HG03565 (cell line): ENCODE results near the gene CALD1.
"Not testable (repeated sequence)": the region's sequence is repeated elsewhere in the genome, so short reads cannot be mapped to it uniquely, and the experiment has no call there.

Source experiments
- ATAC-seq: cut with Tn5 transposase; IDR thresholded peaks from one replicate; pipeline ENCODE4 v1.9.1; 2021; ENCODE audit warnings: mild to moderate bottlenecking, moderate library complexity; ENCODE audit not compliant: unreplicated experiment

The CALD1 gene

GRCh38 chr7:134945691-134946090, 166.3 kb downstream of the CALD1 start:
- ATAC-seq = no peak

DNA sequence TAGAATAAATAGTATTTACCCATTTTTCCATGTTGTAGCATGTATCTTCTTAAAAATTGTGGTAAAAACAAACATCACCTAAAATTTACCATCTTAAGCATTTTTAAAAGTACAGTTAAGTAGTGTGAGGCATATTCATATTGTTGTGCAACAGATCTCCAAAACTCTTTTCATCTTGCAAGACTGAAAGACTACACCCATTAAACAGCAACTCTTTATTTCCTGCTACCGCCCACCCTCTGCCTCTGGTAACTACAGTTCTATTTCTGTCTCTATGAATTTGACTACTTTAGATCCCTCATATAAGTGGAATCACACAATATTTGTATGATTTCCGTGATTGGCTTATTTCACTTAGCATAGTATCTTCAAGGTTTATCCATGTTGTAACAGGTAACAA, 166.8 kb downstream of the CALD1 start:
- ATAC-seq = no peak

DNA sequence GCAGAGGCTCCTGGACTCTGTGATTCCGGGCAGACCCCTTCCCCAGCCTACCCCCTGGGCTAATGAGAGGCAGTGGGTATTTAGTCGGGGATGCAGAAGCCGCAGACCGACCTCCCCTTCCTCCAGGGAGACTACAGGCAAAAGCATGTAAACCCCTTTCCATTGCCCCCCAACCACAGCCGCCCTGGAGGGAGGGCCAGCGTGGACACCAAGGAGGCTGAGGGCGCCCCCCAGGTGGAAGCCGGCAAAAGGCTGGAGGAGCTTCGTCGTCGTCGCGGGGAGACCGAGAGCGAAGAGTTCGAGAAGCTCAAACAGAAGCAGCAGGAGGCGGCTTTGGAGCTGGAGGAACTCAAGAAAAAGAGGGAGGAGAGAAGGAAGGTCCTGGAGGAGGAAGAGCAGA, 167.9 kb downstream of the CALD1 start:
- ATAC-seq = no peak

DNA sequence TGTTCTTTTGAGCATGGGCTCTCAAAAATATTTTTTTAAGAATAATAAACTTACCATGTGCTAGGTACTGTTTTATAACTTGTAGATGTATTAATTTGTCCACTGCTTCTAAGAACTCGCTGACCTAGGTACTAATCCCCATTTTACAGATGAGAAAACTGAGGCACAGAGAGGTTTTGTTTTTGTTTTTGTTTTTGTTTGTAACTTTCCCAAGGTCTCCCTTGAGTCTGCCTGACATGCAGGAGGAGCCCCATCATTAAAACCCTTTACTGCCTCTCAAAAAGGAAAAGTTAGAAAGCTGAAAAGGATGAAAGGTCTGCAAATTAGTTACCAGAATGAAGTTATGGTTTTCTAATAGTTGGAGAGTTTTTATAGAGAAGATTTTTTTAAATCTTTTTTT, 168.4 kb downstream of the CALD1 start:
- no peak for ATAC-seq

DNA sequence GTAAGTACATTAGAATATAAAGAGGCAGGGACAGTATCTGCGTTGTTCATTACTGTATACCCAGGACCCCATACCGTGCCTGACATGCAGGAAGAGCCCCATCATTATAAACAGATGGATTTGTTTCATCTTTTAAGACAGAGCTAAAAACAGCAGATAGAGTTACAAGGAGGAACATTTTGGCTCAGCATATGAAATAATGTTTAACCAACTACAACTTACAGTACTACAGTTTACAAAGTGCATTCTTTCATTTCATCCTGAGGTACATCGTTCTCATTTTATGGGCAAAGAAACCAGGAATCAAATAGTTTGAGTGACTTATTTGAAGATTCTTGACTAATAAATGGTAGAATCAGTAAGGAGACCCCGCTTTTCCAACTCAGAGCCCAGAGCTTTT, 168.8 kb downstream of the CALD1 start:
- ATAC-seq = no peak

- no peak for ATAC-seq
Measured at GRCh38 chr7:134948736-134949135, 169.3 kb downstream of the CALD1 start.

- no peak for ATAC-seq
Measured at GRCh38 chr7:134949171-134949570, 169.7 kb downstream of the CALD1 start.

DNA sequence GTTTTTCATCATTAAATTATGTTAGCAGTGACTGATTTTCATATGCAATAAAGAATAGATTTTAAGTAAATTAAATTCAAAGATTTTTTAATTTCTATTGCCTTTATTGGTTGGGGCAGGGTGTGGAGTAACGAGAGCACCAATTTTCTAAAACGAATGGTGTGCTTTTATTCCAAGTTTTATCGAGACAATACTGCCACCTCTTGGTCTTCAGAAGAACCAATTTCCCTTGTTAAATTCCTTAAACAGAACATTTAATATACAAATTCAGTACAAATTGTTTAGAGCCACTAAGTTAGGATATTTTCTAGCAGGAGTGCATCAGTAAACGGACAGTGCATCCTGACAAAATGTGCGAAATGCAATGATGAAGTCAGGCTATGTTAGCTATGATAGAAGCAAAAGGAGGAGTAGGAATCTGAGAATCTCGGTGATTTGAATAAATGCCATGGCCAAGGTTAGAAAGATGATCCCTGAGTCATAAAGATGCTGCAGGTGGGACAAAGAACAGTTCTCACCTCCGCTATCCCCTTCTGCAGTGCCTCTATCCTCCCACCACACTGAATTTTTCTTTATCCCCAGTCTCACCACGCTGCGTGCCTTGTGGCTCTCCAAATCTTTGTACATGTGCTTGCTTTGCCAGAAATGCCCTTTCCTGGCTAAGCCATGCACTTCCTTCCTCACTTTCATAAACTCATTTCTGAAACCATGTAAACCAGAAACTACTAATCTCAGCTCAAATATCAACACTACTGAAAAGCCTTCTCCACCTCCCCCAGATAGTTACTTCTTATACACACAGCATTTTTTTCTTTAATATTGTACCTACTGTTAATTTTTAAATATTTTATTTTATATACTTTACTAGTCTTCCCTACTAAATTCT, 175.0 kb downstream of the CALD1 start:
- no peak for ATAC-seq

- no peak for ATAC-seq
Measured at GRCh38 chr7:134957005-134957404, 177.6 kb downstream of the CALD1 start.

DNA sequence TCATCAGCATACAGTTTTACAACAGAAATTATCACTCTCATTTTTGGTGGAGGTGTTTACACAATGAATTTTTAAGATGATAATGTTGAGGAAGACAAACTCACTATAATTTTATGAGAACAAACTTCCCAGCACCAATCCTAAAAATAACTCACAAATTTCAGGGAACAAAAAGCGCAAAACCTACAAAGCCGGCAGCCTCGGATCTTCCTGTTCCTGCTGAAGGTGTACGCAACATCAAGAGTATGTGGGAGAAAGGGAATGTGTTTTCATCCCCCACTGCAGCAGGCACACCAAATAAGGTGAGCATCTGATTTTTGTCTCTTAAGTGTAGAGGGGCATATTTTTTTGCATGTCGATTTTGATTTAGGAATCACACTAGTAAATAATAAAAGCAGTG, 180.4 kb downstream of the CALD1 start:
- no peak for ATAC-seq

- ATAC-seq = no peak
Measured at GRCh38 chr7:134962270-134962780, 182.9 kb downstream of the CALD1 start.

DNA sequence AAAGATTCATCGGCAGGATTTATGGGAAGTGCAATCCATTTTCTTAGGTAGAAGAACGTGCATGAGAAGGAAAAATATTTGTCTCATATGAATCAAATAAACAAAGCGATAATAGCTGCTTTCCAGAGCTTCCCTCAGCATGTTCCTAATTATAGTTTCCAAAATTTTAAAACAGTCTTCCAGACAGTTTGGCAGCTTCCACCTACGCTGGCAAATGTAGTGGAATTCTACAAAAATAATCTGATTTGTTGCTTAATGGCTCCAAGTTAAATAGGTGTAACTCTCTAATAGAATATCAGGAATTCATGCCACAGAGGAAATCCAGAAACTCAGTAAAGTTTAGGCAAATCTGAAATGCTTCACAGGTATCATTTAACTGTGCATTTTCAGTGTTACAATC, 183.6 kb downstream of the CALD1 start:
- ATAC-seq = no peak

- no peak for ATAC-seq
Measured at GRCh38 chr7:134966691-134967090, 187.3 kb downstream of the CALD1 start.

DNA sequence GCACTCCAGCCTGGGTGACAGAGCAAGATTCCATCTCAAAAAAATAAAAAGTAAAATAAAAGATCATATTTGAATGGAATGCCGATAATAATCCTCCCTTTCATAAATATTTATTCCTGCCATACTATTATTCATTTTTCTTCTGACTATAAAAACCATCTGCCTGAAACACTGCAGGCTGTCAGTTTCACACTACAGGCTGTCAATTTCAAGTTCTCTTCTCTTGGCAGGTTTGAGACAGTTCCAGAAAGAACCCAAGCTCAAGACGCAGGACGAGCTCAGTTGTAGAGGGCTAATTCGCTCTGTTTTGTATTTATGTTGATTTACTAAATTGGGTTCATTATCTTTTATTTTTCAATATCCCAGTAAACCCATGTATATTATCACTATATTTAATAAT, 188.7 kb downstream of the CALD1 start:
- ATAC-seq = no peak

DNA sequence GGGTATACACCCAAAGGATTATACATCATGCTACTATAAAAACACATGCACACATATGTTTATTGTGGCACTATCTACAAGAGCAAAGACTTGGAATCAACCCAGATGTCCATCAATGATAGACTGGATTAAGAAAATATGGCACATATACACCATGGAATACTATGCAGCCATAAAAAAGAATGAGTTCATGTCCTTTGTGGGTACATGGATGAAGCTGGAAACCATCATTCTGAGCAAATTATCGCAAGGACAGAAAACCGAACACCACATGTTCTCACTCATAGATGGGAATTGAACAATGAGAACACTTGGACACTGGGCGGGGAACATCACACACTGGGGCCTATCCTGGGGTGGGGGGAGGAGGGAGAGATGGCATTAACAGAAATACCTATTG, 202.2 kb downstream of the CALD1 start:
- ATAC-seq = not testable (repeated sequence)

GRCh38 chr7:134985894-134986362, 206.5 kb downstream of the CALD1 start:
- no peak for ATAC-seq

GRCh38 chr7:134986363-134987251, 207.2 kb downstream of the CALD1 start, which contains the start of gene AGBL3:
Gene AGBL3 (plus strand): TSS chr7:134986508. CDS start chr7:134987934, 1,426 bp downstream.
- peak; percentile 82 for ATAC-seq

DNA sequence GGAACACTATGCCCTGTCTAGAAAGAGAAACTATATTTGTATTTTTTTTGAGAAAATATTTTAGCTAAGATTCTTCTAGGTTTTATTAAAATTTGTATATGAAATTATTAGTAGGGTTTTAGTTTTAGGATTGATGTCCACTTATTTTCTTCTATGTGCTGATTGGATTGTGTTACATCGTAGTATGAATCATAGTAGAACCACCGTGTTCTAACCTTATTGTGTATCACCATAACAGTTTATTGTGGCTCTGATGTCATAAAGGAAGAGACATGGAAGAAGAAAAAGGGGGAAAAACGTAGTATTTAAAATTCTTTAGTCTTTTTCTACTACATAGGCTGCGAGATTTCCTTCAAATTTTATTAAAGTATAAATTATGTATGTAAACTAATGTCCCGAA, 208.7 kb downstream of the CALD1 start:
- no peak for ATAC-seq

DNA sequence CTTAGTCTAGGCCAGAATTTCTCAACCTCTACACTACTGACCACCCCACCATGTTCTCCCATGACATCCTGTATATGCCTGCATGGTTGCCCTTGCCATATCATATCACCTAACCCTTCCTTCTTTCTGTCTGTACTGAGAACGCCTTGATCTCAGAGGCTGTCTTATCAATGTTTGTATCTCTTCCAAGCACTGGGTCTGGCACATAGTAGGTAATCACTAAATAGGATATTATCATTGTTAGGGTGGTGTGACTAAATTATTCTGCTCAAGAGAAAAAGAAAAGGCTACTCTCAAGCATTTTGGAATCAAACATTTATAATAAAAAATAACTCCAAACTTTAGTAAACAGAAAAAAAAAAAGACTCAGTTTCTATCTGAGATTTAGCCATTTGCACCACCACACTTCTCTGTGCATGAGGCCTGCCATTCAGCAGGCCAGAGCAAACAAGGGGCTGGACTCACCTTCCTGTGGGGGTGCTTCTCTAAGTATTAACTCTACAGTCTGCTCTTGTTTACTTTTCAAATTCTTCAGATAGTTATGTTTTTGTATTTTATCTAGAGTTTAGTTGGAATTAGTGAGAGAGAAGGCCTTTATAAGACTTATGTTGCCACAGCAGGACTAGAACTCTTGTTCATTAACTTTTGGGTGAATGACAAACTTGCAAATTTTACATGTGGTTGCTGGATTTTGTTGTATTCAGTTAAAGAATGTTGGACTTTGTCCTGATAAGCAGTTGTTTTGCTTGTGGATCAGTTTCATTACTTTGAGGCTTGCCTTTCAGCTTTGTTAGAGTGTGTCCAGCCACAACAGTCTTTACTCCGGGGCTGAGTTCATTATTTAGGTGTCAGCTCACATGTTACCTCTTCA, 212.3 kb downstream of the CALD1 start:
- no peak for ATAC-seq

DNA sequence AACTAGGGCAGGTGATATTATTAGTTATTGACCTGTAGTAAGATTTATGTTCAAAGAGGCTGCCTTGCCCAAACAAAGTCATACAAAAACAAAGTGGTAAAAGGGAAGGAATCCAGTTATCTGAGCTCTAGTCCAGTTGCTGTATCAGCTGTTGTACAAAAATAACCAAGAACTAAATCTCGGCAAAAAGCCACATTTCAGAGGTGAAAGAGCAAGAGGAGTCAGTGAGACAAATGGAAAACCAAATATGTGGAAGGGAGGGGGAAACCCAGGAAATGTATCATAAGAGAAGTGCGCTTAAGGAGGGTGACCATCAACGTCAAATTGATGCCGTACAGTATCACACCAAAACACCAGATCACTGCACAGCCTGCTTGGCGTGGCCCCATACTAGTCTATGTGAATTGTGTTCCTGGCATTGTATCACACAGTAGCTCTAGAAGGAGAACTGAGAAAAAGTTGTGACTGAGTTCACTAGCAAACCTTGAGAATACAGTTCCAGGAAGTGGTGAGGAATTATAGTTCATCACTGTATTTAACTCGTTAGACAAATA, 213.3 kb downstream of the CALD1 start:
- ATAC-seq = peak; percentile 64
